HS-5 (cell line): ENCODE results near the gene REP15.
"Not testable (repeated sequence)": the region's sequence is repeated elsewhere in the genome, so short reads cannot be mapped to it uniquely, and the experiment has no call there.

Source experiments
- DNase-seq: peaks from one replicate; pipeline ENCODE4 v3.0.0-alpha.2; 2012; ENCODE audit warnings: low read depth

REP15 gene, protein sequence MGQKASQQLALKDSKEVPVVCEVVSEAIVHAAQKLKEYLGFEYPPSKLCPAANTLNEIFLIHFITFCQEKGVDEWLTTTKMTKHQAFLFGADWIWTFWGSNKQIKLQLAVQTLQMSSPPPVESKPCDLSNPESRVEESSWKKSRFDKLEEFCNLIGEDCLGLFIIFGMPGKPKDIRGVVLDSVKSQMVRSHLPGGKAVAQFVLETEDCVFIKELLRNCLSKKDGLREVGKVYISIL

DNA sequence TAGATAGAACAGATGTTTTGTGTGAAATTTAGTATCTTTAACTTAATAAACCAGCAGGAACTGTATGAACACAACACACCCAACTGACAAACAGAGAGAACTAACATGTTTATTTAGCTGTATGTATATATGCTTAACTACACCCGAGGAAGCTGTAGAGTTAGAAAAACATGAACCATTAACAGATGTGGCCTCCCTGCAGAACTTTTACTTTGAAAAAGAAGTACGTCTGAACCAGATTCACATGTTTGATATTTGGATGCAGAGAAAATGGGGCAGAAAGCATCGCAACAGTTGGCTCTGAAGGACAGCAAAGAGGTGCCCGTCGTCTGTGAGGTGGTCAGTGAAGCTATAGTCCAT lies at the start of gene REP15:
Gene REP15, plus strand, starts transcription at position 155 of the 360 bp plus-strand sequence. Its CDS starts 116 bp downstream, at position 271.
- DNase-seq: no peak

DNA sequence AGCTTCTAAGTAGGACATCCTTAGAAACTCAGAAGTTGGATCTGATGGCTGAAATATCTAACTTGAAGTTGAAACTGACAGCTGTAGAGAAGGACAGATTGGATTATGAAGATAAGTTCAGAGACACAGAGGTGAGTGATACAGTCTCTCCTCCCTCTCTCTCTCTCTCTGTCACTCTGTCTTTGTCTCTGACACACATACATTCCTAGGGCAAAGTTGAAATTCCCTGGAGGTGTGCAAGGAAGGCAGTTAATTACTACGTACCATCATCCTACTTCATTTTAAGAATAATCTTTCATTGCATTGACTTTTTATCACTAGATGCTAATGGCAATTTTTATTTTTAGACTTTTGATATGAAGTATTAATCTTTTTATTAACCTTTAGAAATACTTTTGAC lies 46.2 kb upstream of the REP15 start:
- no peak for DNase-seq

DNA sequence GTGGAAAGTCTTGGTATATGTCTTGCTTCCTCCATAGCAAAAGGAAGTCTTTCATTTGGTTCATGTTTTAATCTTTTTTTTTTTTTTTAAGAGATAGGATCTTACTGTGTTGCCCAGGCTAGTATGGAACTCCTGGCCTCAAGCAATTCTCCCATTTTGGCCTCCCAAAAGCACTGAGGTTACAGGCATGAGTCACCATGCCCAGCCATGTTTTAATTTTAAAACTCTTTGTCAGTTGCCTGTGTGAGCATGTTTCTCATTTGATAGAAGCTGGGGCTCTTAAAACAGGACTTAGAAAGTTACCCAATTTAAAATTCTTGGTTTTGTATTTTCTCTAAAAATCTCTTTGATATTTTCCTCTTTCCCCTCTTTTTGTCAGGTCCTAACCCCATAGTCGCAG lies 45.0 kb upstream of the REP15 start:
- no peak for DNase-seq

DNA sequence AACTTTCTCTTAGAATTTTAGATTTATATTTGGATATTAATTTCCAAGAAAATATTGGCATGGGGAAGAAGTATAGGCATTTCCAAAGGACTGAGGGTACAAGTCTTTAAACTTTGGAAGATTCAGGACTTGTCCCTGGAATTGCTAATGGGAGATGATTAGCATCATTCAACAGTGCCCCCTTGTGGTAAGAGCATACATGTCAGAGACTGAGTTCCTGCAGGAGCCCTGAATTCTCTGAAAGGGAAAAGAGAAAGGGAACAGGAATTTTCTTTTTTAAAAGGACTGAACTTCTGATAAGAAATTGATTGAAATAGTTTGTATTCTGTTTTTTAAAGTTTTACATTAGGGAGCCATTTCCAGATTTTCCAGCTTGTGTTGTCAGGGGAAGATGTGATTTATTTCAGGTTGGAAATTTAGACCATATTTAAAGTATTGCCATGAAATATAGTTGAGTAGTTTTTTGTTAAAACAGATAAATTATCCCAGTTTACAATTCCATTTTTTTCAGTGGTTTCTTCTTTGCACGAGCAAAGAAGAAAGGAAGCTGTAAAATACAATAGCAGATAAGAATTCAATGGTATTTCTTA lies 44.0 kb upstream of the REP15 start:
- peak; percentile 58 for DNase-seq

DNA sequence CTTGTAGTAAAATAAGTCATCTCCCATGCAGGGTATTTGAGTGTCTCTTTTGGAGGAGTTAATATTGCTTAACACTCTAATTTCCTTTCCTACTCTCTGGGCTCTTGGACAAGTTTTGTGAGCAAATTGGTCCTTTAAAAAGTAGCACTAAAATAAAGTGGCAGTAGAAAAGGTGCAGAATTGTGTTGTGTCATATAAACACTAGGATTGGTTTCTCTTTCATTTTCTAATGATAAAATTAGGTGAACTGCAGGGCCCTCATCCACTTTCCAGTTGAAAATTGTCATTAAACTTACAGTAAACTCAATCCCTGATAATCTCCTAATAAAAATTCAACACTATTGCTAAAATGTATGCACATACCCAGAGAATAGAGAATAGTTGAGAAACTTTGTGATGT lies 42.6 kb upstream of the REP15 start:
- DNase-seq: no peak

DNA sequence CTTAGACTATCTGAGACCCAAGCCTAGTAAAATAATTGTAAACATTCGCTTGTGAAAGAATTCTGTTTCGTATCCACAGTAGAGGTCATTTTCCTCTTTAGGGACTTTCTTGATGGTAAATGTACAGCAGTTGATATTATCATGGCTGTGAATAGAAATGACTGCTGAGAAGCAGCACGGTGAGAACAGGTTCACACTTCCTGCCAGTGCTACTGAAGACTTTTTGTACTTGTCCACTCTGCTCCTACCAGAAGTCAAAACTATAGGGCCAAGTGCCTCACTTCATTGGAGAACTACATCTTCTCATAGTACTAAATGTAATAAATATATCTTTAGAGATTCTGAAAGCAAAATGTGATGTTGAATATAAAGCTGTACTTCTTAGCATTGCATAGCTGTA lies 40.8 kb upstream of the REP15 start:
- DNase-seq: not testable (repeated sequence)

DNA sequence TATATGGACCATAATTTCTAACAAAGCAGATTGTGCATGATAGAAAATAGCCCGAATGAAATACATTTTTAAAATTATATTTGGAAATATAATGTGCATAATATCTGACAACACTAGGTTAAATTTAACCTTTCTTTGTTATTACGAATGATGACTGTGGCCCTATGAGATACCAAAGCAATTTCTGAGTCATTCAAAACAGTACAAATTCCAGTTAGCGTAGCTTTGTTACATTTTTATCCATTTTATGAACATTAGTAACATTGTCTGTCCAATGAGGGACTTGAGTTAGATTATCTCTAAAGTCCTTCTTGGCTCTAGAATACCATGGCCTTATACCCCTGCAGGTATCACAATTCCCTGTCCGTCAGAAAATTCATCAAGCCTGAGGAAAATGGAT lies 39.0 kb upstream of the REP15 start:
- no peak for DNase-seq

DNA sequence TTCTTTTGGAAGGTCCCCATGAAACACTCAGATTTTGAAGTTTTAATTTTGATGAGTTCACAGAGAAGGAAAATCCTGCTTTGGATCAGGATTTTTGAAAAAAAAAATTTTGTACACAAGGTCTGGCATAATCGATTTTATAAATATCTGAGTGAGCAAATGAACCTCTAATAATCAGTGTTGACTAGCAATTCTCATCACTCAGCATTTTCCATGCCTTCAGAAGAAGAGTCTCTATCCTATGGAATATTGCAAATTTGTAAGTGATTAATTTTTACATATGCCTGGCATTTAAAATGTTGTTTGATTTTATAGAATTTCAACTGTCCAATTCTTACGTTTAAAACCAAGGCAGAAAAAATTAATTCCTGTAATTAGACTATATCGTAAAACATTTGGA lies 30.5 kb upstream of the REP15 start:
- no peak for DNase-seq

DNA sequence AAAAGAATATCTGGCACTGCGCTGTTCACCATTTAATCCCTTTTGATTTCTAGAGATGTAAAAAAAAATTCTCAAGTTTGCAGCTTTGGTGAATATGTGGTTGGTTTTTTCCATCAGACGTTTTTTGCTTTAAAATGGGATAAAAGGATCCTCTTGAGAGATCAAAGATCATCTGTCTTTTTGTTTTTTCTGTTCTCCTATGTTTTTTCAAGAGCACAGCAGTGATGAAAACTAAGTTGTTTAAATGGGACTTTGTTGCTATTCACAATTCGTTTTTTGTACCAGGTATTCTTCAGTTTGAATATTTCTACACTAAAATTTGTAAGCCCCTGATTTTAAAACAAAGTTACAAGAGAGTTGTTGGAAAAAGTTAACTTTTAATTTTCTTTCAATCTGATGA lies 29.7 kb upstream of the REP15 start:
- no peak for DNase-seq

DNA sequence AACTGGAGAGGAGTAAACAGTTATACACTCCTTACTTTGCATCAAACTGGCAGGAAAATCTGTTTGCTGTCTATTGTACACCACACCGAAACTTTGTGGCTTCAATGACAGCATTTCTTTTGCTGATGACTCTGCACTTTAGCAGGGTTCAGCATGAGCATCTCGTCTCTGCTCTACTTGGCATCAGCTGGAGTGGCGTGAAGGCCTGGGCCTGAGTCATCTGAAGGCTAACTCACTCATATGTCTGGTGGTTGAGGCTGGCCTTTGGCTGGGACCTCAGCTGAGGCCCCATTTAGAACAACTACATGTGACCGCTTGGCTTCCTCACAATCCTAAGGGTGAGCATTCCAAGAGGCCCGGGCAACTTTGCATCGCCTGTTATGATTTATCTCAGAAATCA lies 28.7 kb upstream of the REP15 start:
- DNase-seq: no peak

DNA sequence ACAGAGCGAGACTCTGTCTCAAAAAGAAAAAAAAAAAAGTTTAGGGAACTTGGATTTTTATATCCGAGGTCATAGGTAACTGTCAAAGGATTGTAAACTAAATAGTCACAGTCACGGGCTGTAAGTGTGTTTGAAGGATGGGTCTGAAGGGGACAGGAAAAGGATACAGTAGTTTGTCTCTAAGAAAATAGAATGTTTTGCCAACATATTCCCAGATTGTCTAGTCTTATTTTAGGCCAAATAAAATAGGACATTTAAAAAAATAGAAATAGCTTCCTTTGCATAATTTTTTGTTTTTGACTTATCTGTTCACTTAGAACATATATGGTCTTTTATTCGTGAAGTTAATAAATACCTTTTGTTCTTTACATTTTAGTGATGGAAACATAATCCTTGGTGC lies 24.2 kb upstream of the REP15 start:
- DNase-seq: no peak

DNA sequence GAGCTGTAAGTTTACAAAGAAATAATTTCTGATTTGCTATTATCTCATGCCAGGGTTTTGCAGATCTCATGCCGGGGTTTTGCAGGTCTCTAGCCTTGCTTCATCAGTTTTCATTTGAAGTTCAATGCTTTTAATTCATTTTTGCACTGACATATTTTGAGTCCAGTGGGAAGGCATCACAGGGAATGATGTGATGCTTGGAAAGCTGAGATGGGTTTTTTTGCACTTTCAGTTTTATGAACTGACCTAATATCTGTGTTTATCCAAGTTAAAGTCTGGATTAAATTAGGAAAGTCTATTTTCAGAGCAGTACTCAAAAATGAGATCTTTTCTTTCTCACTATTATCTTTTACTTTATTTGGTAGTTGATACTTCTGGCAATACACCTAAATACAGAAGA lies 23.6 kb upstream of the REP15 start:
- no peak for DNase-seq

DNA sequence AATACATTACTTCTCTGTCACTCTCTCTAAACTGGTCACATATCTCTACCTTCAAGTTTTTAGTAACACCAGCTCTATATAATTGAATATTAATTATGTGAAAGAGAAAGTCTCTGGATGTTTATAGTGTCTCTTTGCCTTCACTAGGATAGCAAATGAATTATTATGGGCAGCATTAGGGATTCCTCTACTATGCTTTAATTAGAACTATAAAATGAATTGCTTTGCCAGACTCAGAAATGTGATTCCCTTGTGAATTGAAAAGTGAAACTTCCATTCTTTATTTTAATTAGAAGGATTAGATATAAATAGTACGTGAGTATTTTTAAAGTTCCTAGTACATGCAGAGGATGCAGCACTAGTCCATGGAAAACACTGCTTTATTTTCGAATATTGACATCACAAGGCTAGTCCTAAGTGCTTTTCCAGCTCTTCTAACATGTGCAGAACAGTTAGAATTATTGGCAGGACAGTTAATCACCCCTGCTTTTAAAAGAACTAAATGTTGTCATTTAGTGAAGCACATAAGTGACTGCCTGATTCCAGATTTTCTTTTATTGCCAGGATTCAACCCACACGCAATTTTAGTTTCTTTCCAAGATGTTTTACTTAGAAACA lies 23.0 kb upstream of the REP15 start:
- no peak for DNase-seq

DNA sequence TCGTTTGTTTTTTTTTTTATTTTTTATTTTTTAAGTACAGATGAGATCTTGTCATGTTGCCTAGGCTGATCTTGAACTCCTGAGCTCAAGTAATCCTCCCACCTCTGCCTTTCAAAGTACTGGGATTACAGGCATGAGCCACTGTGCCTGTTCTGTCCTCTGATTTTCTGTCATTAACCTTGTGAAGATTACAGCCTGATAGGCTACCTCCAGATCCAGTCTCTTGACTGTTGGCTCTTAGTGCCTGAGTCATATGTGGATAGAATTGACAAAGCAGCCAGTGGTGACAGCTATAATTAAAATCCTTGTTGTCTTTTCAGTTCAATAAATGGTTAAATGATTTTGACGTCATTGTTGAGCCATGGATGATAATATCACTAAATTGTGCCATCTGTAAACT lies 21.3 kb upstream of the REP15 start:
- no peak for DNase-seq

DNA sequence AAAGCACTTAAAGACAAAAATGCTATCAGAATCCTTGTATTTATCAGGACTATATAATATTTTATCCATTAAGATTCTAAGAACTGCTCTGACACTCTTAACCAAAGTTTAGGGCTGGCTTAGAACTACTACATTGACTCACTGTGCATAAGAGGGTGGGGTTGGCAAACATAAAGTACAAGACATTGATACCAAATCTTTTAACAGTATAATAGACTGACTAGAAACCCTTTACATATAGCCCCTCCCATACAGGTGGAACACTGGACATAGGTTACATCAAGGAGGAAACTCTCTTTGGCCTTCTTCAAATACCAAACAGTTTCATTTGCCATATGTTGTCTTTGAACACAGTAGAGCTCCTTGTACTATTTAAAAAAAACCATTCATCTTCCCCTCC lies 15.6 kb upstream of the REP15 start:
- DNase-seq: no peak

DNA sequence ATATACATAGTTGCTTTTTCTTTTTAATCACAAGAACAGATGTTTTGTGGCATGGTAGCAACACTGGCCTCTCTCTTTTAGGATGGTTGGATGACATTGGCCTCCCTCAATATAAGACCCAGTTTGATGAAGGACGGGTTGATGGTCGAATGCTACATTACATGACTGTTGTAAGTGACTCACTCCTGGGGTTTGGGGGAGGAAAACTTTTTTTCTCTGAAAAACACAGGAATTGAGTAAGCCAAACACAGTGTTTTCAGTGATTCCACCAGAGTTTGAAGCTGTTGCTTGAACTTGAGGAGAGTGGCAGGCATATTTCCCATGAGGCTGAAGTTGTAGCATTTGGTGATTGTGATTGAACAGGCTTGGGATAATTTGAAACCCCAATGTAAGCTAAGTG lies 13.7 kb upstream of the REP15 start:
- no peak for DNase-seq

DNA sequence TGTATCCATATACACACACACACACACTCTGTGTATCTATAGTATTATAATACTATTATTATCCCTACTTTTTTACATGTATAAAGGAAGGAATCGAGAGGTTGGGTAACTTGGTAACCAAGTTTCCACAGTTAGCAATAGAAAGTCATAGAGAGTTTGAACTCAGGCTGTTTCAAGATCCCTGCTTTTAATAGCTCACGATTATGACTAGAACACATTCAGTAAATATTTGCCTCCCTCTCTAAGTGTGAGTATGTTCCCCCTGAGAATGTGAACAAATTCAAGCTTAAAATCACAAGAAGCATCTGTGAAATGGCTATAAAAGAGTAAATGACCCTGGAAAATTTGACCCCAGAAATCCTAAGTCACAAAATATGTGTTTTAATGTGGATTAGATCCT lies 11.0 kb upstream of the REP15 start:
- no peak for DNase-seq

DNA sequence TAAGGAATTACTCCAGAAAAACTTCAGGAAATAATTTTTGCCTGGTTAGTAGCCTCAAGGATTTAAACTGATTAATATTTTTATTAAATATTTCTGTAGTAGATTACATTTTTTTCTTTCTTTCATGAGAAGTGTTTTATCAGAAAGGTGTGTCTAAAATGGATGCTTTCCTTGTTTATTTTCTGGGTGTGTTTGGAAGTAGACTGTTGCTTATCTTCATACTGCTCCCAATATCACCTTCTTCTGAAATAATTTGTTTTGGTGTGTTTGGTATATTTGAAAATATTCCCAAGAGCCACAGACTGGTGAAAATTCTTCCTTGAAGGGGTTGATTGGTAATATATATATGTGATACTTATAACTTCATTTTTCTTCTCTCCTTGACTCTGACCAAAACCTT lies 10.1 kb upstream of the REP15 start:
- no peak for DNase-seq

DNA sequence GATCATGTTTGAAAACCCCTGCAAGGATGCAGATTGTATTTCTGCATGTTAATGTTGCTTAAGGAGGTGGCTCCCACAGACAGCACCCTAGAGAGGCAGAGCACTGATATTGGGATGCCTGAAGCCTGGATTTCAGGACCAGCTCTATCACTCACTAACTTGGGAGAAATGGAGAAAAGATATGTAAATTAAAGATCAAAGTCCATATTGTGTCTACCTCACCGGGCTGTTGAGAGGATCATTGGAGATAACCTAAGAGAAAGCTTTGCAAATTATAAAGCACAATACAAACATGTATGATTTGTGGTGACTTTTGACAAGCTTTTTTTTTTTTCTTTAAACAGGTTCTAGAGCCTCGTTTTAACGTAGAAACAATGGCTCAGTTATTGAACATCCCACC lies 7.6 kb upstream of the REP15 start:
- DNase-seq: no peak

DNA sequence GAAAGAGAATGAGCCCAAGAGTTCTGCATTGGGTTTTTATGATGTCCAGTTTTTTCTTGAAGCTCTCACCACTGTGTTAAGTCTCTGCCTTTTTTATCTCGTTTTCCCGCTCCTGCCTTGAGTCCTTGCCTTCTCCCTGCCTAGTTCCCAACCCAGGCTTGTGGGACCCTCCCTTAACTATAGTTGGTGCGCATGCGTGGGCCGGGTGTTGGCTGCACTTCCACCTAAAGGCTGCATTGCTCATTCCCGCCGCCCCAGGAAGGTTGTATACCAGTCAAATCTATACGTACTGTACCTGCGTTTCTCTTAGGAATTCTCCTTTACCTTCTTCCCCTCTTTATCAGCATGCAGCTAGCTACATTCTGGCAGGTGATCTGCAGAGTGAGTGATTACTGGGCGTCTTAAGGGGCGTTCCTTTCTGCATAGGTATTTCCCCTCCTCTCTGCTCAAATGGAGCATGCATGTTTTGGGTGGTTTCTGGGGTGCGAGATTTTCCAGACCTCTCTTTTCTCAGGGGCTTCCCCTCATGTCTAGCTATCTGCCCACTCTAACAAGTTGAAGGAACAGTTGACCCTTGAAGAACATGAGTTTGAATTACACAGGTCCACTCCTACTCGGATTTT lies 6.6 kb upstream of the REP15 start:
- no peak for DNase-seq

DNA sequence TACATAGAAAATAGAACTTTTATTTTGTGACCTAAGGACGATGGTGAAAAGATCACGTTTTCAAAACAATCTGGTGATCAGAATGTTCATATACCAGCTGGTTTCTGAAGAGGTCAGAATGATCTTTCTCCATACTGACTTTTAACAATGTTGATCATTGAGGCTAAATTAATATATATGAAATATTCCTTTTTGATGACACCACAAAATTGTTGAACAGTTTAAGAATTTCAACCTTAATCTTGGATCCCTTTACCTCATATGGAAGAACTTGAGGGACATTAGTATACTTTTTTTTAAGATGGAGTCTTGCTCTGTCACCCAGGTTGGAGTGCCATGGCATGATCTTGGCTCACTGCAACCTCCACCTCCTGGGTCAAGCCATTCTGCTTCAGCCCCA lies 2.8 kb upstream of the REP15 start:
- DNase-seq: no peak

DNA sequence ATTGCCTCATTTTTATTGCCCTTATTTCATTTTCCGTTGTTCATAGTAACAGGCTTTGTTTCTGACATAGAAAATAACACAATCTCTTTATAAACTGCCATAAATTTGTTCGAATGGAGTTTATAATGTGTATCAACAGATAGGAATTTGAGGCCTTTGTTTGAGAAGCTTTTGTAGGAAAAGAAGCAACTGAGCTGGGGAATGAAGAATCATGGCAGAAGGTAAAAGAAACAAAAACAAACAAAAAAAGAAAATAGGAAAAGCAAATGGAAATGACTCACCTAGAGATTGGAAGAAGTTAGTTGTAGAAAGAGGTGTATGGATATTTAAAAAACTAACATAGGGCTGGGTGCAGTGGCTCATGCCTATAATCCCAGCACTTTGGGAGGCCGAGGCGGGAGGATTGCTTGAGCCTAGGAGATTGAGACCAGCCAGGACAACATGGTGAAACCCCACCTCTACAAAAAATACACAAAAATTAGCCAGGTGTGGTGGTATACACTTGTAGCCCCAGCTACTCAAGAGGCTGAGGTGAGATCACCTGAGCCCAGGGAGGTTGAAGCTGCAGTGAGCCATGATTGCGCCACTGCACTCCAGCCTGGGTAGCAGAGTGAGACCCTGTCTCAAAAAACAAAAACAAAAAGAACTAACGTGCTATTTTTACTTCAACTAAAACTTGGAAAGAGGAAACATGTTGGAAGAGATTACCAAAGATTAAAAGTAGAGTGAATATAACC lies 523 bp upstream of the REP15 start:
- no peak for DNase-seq
